Measurements from ENCODE around the gene MAML2. TPM values are rescaled to one million over a fixed set of nuclear protein-coding genes. Genes with fewer than 3 reads are reported as not detected.

The MAML2 gene
- total RNA-seq, 1 donor from 2014 or later, result 31.5 TPM

- ATAC-seq, result no peak
- no peak overlapping the region for H3K27ac ChIP-seq
- no peaks in the 10 kb centered on the region for H3K4me1 ChIP-seq
- peaks cover 42% of the 10 kb centered on the region for H3K36me3 ChIP-seq
- DNase-seq, result no peak
- intact Hi-C loops (cut with DNase I), result no loop called here
- H3K4me3 ChIP-seq, result no peak overlapping the region
- no peaks in the 10 kb centered on the region for H3K9me3 ChIP-seq
- no peaks in the 10 kb centered on the region for H3K27me3 ChIP-seq (ENCODE audit: low read depth)
- no peak for TF ChIP-seq CTCF (IDR thresholded peaks at IDR 0.05)
Measured at GRCh38 chr11:96367342-96367741, 24.3 kb upstream of the MAML2 start.

- no peak for TF ChIP-seq CTCF (IDR thresholded peaks at IDR 0.05)
- Histone ChIP-seq H3K27ac (no peak overlapping the region), H3K9me3 (no peaks in the 10 kb centered on the region), H3K27me3 (ENCODE audit: low read depth) (no peaks in the 10 kb centered on the region), H3K4me1 (no peaks in the 10 kb centered on the region), H3K4me3 (no peak overlapping the region), H3K36me3 (peaks cover 37% of the 10 kb centered on the region)
- intact Hi-C loops (cut with DNase I), result no loop called here
- ATAC-seq (no peak), DNase-seq (no peak)
Measured at GRCh38 chr11:96366024-96366423, 23.0 kb upstream of the MAML2 start.

- H3K9me3 ChIP-seq, result no peaks in the 10 kb centered on the region
- no peaks in the 10 kb centered on the region for H3K27me3 ChIP-seq (ENCODE audit: low read depth)
- H3K36me3 ChIP-seq, result peaks cover 33% of the 10 kb centered on the region
- DNase-seq, result no peak
- intact Hi-C loops (cut with DNase I), result no loop called here
- no peak overlapping the region for H3K4me3 ChIP-seq
- ATAC-seq, result no peak
- H3K27ac ChIP-seq, result no peak overlapping the region
- H3K4me1 ChIP-seq, result no peaks in the 10 kb centered on the region
- no peak for TF ChIP-seq CTCF (IDR thresholded peaks at IDR 0.05)
Measured at GRCh38 chr11:96365493-96365892, 22.5 kb upstream of the MAML2 start.

- intact Hi-C loops (cut with DNase I), result no loop called here
- no peak for TF ChIP-seq CTCF (IDR thresholded peaks at IDR 0.05)
- no peak for DNase-seq
- Histone ChIP-seq H3K27me3 (ENCODE audit: low read depth) (no peaks in the 10 kb centered on the region), H3K4me1 (no peaks in the 10 kb centered on the region), H3K36me3 (peaks cover 44% of the 10 kb centered on the region), H3K27ac (no peak overlapping the region), H3K4me3 (no peak overlapping the region), H3K9me3 (no peaks in the 10 kb centered on the region)
- no peak for ATAC-seq
Measured at GRCh38 chr11:96361778-96362177, 18.8 kb upstream of the MAML2 start.

GRCh38 chr11:96358321-96358720 is 15.3 kb upstream of the MAML2 start:
- Histone ChIP-seq H3K27ac (no peak overlapping the region), H3K4me3 (no peak overlapping the region), H3K9me3 (no peaks in the 10 kb centered on the region), H3K27me3 (ENCODE audit: low read depth) (no peaks in the 10 kb centered on the region), H3K36me3 (peaks cover 55% of the 10 kb centered on the region), H3K4me1 (no peaks in the 10 kb centered on the region)
- ATAC-seq (no peak), DNase-seq (no peak)
- TF ChIP-seq CTCF (IDR thresholded peaks at IDR 0.05), result no peak
- intact Hi-C loops (cut with DNase I), result no loop called here

GRCh38 chr11:96357794-96358193 is 14.8 kb upstream of the MAML2 start:
- intact Hi-C loops (cut with DNase I), result no loop called here
- ATAC-seq, result no peak
- H3K36me3 ChIP-seq, result peaks cover 57% of the 10 kb centered on the region

More at GRCh38 chr11:96357794-96358193, 14.8 kb upstream of the MAML2 start:
- no peak overlapping the region for H3K4me3 ChIP-seq
- TF ChIP-seq CTCF (IDR thresholded peaks at IDR 0.05), result no peak
- no peak overlapping the region for H3K27ac ChIP-seq
- no peak for DNase-seq
- no peaks in the 10 kb centered on the region for H3K27me3 ChIP-seq (ENCODE audit: low read depth)
- no peaks in the 10 kb centered on the region for H3K4me1 ChIP-seq
- H3K9me3 ChIP-seq, result no peaks in the 10 kb centered on the region
